DOHH2 (cell line): ENCODE results near the gene DMRTA2.

Source experiments
- H3F3A ChIP-seq: fragments of 200-600 bp; sonication (generic), shearing (Covaris generic); 2 replicates; pipeline ENCODE4 v1.6.0; 2016; ENCODE audit warnings: antibody characterized with exemption, mild to moderate bottlenecking; ENCODE audit not compliant: control insufficient read depth, insufficient read depth
- H3K27ac ChIP-seq: fragments of 200-600 bp; sonication (generic); 2 replicates; pipeline ENCODE4 v1.5.1; 2014; ENCODE audit warnings: low read depth, mild to moderate bottlenecking, low read length, moderate library complexity
- H3K27me3 ChIP-seq: fragments of 200-600 bp; sonication (generic); 2 replicates; pipeline ENCODE4 v1.6.1; 2014; ENCODE audit warnings: mild to moderate bottlenecking, low read length, mixed read lengths; ENCODE audit not compliant: control insufficient read depth
- H3K36me3 ChIP-seq: fragments of 200-600 bp; sonication (generic); 2 replicates; pipeline ENCODE4 v1.6.1; 2014; ENCODE audit warnings: mild to moderate bottlenecking, low read length, moderate library complexity, mixed read lengths; ENCODE audit not compliant: control insufficient read depth
- H3K4me1 ChIP-seq: fragments of 200-600 bp; sonication (generic); 2 replicates; pipeline ENCODE4 v1.6.1; 2014; ENCODE audit warnings: mild to moderate bottlenecking, low read length, mixed read lengths; ENCODE audit not compliant: control insufficient read depth
- H3K4me2 ChIP-seq: fragments of 200-600 bp; sonication (generic); 2 replicates; pipeline ENCODE4 v1.6.0; 2014; ENCODE audit warnings: mild to moderate bottlenecking, low read length, moderate library complexity
- H3K4me3 ChIP-seq: fragments of 200-600 bp; sonication (generic); 2 replicates; pipeline ENCODE4 v1.5.1; 2014; ENCODE audit warnings: mild to moderate bottlenecking, low read length, mixed read lengths
- H3K79me2 ChIP-seq: fragments of 200-600 bp; sonication (generic); 2 replicates; pipeline ENCODE4 v1.6.1; 2014; ENCODE audit warnings: mild to moderate bottlenecking, low read length, mixed read lengths; ENCODE audit not compliant: control insufficient read depth
- H3K9me2 ChIP-seq: fragments of 200-600 bp; sonication (generic); replicated peaks from 2 replicates; pipeline ENCODE4 v1.6.1; 2014; ENCODE audit warnings: mild to moderate bottlenecking, low read length, mixed read lengths; ENCODE audit not compliant: control insufficient read depth
- H3K9me3 ChIP-seq: fragments of 200-600 bp; sonication (generic); 2 replicates; pipeline ENCODE4 v1.6.1; 2014; ENCODE audit warnings: antibody characterized with exemption, low read length, mixed read lengths; ENCODE audit not compliant: control insufficient read depth, insufficient read depth
- H4K20me1 ChIP-seq: fragments of 200-600 bp; sonication (generic); 2 replicates; pipeline ENCODE4 v1.6.0; 2014; ENCODE audit warnings: low read depth, mild to moderate bottlenecking, antibody characterized with exemption, low read length, moderate library complexity; ENCODE audit not compliant: control insufficient read depth, insufficient read depth
- CTCF ChIP-seq: fragments of 200-600 bp; sonication (generic); IDR thresholded peaks from one replicate; pipeline ENCODE4 v1.5.1; 2014; ENCODE audit warnings: antibody characterized with exemption, mild to moderate bottlenecking, low read depth, low read length; ENCODE audit not compliant: poor library complexity, severe bottlenecking
- EZH2phosphoT487 ChIP-seq: fragments of 200-600 bp; sonication (generic); IDR thresholded peaks from 2 replicates; pipeline ENCODE4 v1.6.1; 2017; ENCODE audit warnings: borderline replicate concordance, mild to moderate bottlenecking, antibody characterized with exemption, low read length, moderate library complexity, mixed read lengths

DMRTA2 gene

GRCh38 chr1:50378770-50379169 is 44.5 kb downstream of the DMRTA2 start:
- H3F3A ChIP-seq, result no peaks in the 10 kb centered on the region
- H3K36me3 ChIP-seq, result no peaks in the 10 kb centered on the region
- TF ChIP-seq CTCF, result no peak
- TF ChIP-seq EZH2phosphoT487, result no peak
- no peaks in the 10 kb centered on the region for H3K79me2 ChIP-seq
- no peaks in the 10 kb centered on the region for H3K27me3 ChIP-seq
- H3K9me3 ChIP-seq, result no peaks in the 10 kb centered on the region
- H3K9me2 ChIP-seq, result no peaks in the 10 kb centered on the region
- H4K20me1 ChIP-seq, result no peaks in the 10 kb centered on the region
- H3K4me1 ChIP-seq, result no peaks in the 10 kb centered on the region
- H3K27ac ChIP-seq, result no peak overlapping the region
- no peak overlapping the region for H3K4me3 ChIP-seq
- H3K4me2 ChIP-seq, result no peak overlapping the region

- no peaks in the 10 kb centered on the region for H3K9me2 ChIP-seq
- no peak overlapping the region for H3K4me2 ChIP-seq
- H3K27ac ChIP-seq, result no peak overlapping the region
- no peaks in the 10 kb centered on the region for H3K4me1 ChIP-seq
- 0 out of 2 replicates have a peak, but pooled peaks cover 4% of the 10 kb centered on the region for H3K27me3 ChIP-seq
- no peaks in the 10 kb centered on the region for H3K9me3 ChIP-seq
- H3K79me2 ChIP-seq, result no peaks in the 10 kb centered on the region
- no peaks in the 10 kb centered on the region for H3F3A ChIP-seq
- no peaks in the 10 kb centered on the region for H3K36me3 ChIP-seq
- no peak for TF ChIP-seq EZH2phosphoT487
- no peak for TF ChIP-seq CTCF
- H4K20me1 ChIP-seq, result no peaks in the 10 kb centered on the region
- no peak overlapping the region for H3K4me3 ChIP-seq
Observed at GRCh38 chr1:50373532-50373931, 49.7 kb downstream of the DMRTA2 start.

GRCh38 chr1:50371749-50372148 is 51.5 kb downstream of the DMRTA2 start:
- no peak for TF ChIP-seq EZH2phosphoT487
- no peak for TF ChIP-seq CTCF
- no peak overlapping the region for H3K27ac ChIP-seq
- H3K9me2 ChIP-seq, result no peaks in the 10 kb centered on the region
- no peaks in the 10 kb centered on the region for H3F3A ChIP-seq
- no peaks in the 10 kb centered on the region for H3K9me3 ChIP-seq
- H3K4me2 ChIP-seq, result no peak overlapping the region
- no peaks in the 10 kb centered on the region; the same call in 1 of the 2 replicates for H4K20me1 ChIP-seq
- peaks cover 17% of the 10 kb centered on the region for H3K27me3 ChIP-seq
- no peaks in the 10 kb centered on the region for H3K36me3 ChIP-seq
- no peaks in the 10 kb centered on the region for H3K4me1 ChIP-seq
- H3K4me3 ChIP-seq, result no peak overlapping the region
- no peaks in the 10 kb centered on the region for H3K79me2 ChIP-seq
